Fibroblast of skin of left quadriceps (primary cell): ENCODE data around the gene DLG1.
"Not testable (repeated sequence)": the region's sequence is repeated elsewhere in the genome, so short reads cannot be mapped to it uniquely, and the experiment has no call there.

Experiments used
- DNase-seq, 2 experiments: peaks; one replicate each; pipeline ENCODE4 v3.0.0-alpha.2; 2013; ENCODE audit warnings: low read depth in 2 of 2

The DLG1 gene

DNA sequence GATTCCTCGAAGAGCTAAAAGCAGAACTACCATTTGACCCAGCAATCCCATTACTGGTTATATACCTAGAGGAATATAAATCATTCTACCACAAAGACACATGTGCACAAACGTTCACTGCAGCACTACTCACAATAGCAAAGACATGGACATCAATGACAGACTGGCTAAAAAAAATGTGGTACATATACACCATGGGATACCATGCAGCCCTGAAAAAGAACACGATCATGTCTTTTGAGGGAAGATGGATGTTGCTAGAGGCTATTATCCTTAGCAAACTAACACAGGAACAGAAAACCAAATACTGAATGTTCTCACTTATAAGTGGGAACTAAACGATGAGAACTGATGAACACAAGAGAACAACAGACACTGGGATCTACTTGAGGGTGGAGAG is 86.7 kb downstream of the DLG1 start:
- DNase-seq: not testable (repeated sequence)

DNA sequence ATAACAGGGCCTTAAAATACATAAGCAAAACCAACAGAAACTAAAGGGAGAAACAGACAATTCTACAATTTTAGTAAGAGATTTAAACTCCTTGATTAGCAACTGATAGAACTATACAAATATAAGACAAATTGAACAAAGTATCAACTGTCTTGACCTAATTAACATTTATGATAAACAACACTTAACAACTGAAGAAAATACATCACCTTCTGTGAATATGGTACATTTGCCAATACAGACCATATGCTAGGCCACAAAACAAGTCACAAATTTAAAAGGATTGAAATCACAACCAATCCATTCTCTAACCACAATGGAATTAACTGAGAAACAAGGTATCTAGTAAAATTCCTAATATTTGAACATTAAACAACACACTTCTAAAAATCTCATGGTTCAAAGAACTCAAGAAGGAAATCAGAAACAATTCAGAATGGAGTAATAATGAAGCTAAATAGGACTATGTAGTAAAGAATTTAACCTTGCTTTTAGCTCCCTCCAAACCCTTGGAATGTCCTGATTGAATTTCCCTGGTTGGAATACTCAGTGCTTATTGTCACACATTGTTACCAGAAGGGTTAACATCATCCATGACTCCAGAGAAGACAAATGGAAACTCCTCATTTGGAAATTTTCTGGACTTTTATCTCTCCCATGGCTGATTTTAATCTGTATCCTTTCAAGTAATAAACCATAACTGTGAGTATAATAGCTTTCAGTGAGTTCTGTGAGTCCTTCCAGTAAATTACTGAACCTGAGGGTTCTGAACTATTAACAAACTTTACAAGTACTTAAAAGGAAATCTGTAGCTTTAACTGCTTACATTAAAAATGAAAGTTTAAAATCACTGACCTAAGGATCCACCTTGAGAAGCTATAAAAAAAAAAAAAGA is 88.8 kb downstream of the DLG1 start:
- no peak for DNase-seq

DNA sequence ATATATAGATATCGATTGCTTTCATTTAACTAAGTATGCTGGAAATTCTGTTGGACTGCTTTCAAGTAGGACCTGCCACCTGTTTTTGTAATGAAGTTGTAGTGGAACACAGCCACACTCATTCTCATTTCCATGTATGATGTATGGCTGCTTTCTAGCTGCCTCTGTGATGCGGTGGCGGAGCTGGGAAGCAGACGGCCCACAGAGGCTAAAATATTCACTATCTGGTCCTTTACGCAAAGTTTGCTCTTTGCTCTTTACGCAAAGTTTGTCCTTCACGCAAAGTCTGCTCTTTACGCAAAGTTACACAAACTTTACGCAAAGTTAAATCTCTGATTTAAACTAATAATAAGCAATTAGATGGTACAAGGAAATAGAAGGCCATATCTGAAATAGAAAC is 91.5 kb downstream of the DLG1 start:
- no peak for DNase-seq

DNA sequence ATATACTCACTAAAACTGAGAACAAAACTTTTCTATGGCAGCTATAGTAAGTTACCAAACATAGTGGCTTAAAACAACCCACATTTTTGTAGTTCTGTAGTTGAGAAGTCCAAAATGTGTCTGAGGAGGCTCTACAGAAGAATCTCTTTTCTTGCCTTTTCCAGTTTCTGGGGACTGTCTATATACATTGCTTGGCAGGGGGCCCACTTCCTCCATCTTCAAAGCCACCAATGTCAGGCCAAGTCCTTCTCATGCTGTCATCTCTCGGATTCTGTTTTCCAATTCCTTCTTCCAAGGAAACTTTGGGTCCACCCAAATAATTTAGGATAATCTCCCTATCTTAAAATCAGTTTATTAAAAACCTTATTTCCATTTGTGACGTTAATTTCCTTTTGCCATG is 92.7 kb downstream of the DLG1 start:
- DNase-seq: no peak

DNA sequence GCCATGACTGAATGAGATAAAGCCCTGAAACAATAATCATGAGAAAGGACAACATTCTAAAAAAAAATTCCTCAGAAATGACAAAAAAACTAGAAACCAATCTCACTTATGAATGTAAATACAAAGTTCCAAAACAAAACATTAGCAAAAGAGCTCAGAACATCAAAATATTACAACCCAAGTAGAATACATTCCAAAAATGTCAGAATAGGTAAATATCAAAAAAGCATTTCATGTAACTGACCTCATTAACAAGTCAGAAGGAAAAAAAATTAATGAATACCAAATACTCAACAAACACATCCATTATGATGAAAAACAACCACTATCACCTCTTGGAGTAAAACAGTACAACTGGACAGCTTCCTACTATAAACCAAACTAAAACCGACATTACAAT is 93.1 kb downstream of the DLG1 start:
- DNase-seq: no peak

DNA sequence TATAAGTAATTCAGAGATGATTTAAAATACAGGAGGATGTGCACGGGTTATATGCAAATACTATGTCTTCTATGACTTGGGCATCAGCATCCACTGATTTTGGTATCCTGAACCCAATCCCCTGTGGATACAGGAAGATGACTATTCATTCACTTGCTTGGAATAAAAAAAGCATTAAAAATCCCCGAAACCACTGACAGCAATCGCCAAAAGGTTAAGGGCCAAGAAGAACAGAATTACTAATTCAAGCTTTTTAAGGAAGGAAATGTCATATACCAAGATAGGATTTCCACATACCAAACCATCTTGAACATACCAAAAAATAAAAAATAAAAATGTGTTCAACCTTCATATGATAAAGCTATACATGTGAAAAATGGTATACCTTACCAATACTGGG is 93.7 kb downstream of the DLG1 start:
- DNase-seq: no peak

DNA sequence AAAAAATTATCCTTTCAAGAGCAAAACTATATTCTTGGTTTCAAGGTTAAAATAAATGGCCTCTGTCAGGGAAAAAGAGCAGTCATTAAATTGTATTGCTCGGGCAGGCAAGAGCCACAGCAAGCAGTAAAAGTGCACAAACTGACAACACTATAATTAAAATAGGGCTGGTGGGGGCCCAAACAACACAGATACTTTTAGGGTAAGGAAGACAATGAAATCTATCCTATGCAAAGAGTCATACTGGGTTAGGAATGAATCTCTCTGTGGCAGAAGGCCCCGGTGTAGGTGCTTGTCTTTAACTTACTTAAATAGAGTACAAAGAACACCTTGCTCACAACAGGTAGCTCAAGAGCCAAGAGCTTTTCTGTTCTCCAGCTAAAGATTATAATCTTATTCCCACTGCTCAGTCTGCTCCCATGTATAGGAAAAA is 94.7 kb downstream of the DLG1 start:
- no peak for DNase-seq

DNA sequence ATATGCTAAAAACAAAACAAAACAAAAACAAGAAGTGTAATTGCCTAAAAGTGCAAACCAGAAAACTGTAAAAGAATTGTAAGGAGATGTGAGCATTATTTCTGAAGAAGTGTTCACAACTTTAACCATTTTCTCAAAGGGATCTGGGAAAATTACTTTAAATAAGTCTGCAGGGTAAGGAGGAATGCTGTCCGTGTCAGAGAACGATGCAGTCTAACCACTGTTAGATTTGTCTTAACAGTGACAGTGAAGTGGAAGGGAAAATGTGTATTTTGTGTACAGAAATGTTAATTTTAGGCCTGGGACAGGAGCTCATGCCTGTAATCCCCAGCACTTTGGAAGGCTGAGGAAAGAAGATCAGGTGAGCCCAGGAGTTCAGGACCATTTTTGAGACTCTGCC is 95.7 kb downstream of the DLG1 start:
- DNase-seq: no peak

DNA sequence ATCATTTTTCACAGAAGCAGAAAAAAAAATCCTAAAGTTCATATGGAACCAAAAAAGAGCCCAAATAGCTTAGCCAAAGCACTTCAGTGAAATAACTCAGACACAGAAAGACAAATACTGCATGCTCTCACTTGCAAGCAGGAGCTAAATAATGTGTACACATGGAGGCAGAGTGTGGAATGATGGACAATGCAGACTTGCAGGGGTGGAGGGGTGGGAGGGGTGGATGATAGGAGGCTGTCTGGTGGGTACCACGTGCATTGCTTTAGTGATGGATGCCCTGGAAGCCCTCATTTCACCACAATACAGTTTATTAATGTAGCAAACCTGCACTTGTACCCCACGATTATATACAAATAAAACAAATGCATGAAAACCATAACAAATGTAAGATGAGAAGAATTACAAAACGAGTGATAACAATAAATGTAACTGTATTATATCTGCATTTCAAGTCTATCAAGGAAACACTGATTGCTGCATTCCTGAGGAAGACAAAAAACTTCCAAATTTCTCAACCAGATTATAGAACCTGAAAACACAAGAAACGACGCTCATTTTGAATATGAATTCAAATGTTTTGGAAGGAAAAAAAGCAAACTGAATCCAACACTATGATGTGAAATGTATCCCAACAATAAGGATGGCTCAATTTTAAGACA is 96.5 kb downstream of the DLG1 start:
- no peak for DNase-seq

DNA sequence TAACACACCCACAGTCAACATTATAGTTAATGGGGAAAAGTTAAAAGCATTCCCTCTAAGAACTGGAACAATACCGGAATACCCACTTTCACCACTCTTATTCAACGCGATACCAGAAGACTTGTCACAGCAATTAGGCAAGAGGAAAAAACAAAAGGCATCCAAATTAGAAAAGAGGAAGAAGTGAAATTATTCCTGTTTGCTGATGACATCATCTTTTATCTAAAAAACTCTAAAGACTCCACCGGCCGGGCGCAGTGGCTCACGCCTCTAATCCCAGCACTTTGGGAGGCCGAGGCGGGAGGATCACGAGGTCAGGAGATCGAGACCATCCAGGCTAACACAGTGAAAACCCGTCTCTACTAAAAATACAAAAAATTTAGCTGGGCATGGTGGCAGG is 97.6 kb downstream of the DLG1 start:
- DNase-seq: not testable (repeated sequence)

DNA sequence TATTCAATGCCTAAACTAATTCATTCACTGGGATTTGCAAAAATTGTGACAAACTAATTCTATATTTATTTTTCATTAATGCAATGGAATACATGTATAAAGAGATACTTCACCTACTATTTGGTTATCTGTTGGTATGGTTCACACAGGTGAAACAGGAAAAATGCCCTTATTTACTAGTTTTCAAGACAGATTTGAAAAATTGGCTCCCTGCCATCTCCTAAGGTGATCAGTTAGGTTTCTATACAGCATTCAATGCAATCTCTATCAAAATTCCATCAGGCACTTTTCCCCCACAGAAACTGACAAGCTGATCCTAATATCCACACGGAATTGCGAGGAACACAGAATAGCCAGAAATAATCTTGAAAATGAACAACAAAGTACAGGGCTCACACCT is 101.1 kb downstream of the DLG1 start:
- no peak for DNase-seq

DNA sequence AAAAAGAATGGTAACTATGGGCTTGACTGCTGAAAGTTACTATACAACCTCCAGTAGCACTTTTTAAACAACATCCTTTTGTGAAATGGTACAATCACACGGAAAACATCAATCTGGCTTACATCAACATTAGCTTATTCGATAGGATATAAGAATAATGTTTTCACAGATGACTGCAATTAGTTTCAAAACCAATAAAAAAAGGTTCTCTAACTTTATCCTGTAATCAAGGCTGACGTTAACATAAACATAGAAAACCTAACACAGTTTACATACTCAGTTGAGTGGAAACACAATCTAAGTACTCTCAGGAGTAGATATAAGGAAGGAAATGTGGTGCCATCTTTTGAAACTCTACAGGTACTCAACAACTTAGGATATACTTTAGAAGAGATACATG is 102.2 kb downstream of the DLG1 start:
- DNase-seq: no peak

DNA sequence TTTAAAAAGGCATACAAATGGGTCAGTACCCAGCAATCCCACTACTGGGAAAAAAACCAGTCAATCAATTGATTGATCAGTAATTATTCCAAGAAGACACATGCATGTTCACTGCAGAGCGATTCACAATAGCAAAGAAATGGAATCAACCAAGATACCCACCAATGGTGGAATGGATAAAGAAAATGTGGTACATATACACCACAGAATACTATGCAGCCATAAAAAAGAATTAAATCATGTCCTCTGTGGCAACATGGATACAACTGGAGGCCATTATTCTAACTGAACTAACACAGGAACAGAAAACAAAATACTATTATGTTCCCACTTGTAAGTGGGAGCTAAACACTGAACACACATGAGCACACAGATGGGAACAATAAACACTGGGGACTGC is 103.1 kb downstream of the DLG1 start:
- no peak for DNase-seq

DNA sequence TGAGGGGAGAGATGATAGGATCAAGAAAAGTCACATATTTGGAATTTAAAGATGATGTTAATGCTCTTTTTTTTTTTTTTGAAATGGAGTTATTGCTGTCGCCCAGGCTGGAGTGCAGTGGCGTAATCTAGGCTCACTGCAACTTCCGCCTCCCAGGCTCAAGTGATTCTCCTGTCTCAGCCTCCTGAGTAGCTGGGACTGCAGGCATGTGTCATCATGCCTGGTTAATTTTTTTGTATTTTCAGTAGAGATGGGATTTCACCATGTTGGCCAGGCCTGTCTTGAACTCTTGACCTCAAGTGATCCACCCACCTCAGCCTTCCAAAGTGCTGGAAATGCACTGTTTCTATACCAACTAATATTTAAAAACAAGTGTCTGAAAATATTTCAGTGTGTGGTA is 104.7 kb downstream of the DLG1 start:
- not testable (repeated sequence) for DNase-seq

DNA sequence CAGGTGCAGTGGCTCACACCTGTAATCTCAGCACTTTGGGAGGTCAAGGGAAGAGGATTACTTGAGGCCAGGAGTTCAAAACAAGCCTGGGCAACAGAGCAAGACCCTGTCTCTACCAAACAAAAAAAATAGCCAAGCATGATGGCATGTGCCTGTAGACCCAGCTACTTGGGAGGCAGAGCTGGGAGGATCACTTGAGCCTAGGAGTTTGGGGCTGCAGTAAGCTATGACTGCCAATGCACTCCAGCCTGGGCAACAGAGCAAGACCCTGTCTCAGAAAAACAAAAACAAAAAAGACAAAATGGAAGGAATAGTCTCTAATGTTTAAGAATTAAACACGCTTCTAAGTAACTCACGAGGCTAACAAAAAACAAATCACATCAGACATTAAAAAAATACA is 106.5 kb downstream of the DLG1 start:
- DNase-seq: no peak

DNA sequence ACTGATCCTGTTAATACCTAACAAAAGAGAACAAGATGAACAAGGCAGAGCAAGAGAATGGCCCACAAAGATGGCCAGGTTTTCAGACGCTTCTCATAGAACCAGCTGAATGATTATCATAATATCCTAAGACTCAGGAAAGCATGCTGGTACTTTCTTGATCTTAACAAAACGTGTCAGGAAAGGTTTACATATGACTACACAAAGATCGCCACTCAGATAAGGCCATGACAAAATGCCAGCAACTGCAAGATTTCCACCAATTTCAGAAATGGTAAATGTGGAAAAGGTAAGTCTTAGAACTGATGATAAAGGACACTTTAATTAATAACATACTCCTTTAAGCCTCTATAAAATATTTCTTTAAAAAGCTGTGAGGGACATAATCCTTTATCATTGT is 108.8 kb downstream of the DLG1 start:
- no peak for DNase-seq

DNA sequence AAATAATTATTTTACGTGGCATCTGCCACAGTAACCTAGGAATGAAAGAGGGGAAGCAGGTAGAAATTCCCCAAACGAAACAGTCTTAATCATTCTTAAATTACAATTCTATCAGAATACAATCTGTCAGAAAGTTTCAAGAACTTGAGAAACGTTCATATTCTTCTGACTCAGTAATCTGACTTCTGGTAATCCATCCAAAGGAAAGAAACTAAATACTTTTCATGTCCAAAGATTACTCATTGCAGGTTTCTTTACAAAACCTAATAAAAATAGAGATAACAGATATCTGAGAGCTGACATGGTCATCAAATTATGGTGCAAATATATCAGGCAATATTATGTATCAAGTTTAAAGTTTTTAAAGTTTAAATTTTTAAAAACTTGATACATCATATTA is 109.4 kb downstream of the DLG1 start:
- DNase-seq: no peak

DNA sequence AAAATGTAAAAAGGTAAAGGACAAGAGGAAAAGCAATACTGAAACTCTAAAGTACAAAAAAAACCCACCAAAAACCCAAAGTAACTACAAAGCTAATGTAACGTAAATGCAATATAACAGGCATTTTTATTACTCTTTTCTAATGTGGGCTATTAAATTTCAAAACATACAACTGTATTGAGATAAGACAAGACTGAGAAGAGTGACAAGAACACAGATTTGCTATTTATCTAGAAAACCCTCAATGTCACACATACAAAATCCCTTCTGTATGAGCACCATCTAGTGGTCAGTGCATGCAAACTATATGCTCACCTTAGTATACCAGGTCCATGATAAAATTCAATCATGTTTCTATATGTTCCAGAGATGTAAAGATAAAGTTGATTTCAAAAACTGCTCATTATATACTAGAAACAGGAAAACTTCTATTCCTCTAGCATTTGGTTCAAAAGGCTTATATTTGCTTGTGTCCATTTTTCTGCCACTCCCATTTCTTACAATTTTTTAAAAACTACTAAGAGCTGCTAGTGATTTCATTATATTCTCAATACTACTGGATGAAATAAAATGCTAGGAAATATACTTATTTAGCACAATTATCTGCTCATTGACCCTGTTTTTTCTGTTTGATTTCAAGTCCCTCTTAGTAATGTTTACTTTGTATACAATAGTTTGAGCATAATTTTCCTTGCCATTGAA is 111.4 kb downstream of the DLG1 start:
- DNase-seq: peak; percentile 34

DNA sequence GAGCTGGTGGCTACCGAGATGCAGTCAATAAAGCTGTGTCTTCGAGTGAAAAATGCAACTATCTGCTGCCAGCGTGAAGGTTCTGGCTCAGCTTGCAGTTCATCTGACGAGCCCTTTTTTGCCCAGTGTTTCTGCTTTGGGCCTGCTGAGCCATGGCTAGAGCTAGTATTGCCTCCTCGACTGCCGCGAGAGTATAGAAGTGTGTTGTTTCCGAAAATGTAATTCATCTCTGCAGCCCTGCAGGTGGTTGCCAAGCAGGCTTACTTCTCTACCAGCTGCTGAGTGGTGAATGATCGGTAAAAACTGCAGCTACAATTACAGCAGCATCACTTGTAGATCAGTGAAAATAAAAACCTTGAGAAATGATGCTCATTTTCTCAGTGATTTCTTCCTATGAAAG is 114.8 kb downstream of the DLG1 start:
- DNase-seq: no peak

DNA sequence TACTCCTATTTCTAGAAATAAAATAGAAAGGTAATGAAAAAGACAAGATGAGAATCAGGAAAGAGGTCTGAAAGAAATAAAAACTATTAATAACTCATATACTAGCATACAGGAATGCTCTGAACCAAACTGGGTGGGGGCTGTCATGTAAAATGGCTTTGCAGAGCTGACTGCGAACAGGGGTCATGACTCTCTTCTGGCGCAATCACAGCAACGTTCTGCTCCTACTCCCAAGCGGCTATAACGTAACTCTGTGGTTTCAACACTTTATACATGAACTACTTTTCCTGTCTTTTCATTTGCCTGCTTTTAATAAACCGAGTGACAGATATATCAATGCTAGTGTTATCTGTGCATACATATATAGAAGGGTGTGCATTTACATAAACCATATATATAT is 116.7 kb downstream of the DLG1 start:
- peak; percentile 45 to 52 for DNase-seq

DNA sequence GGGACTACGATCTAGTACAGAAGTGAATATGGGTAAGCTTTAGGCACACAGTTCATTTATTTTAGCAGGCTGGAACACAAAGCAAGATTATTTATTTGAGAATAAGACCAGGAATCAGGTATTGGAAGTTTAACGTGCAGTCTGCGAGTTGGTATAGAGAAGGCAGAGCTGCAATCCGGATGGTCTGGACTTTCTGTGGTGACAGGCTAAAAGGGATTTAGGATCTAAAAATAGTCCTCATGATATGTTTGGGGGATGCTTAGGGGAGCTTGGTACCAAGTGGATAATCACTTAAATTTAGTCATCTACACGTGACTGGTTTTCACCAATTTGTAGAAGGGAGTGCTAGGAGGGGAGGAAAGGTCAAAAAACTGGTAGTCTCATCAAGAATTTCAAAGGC is 119.4 kb downstream of the DLG1 start:
- no peak for DNase-seq

DNA sequence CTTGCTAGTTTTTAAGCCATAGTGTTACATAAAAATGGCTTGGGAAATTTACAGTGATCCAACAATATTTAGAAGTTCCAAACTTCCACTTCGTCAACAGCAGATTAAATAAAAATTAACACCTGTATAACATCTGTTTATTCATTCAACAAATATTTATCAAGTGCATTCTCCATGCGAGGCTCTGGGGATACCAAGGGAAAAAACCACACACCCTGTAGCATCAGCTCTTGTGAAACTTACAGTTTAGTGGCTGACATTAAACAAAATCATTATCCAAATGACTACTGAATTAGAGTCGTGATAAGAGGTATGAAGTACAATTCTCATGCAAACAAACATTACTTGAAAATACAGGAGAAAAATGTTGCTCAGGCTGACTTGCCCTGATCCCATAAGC is 122.9 kb downstream of the DLG1 start:
- no peak for DNase-seq

DNA sequence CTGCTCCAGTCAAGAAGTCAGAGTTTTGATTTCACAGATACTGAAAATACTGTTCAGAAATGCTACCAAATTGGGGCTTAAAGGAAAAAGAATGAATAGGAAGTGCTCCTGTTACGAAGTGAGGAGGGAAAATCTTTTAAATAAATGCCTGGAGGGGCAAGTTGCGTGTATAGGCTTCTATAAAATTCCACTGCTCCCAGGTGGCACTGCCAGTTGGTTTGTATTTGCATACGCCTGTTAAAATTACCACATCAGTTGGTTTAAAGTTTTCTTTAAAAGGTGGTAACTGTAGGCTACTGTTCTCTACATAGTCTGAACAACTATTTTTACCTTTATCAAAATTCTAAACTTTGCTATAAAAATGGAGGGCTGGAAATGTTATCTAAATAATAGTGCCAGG is 123.5 kb downstream of the DLG1 start:
- DNase-seq: no peak
